Peyer's patch (tissue), 4 donors: ENCODE results near the gene WNK1. TPM values are rescaled to one million over a fixed set of nuclear protein-coding genes. Genes with fewer than 3 reads are reported as not detected.

Experiments used
- DNase-seq, 3 donors: peaks; one replicate each; pipeline ENCODE4 v3.0.0-alpha.2; 2017 to 2019
- H3K27ac ChIP-seq, 4 donors: fragments of 200-600 bp; sonication (generic); one replicate each; pipeline ENCODE4 v1.5.1; 2016 to 2019
- H3K27me3 ChIP-seq, 2 donors: fragments of 200-600 bp; sonication (generic); one replicate each; pipeline ENCODE4 v1.5.1; 2019
- H3K36me3 ChIP-seq, 3 donors: fragments of 200-600 bp; sonication (generic); one replicate each; pipeline ENCODE4 v1.5.1; 2016 to 2019
- H3K4me1 ChIP-seq, 4 donors: fragments of 200-600 bp; sonication (generic); one replicate each; pipeline ENCODE4 v1.5.1; 2016 to 2019
- H3K4me3 ChIP-seq, 4 donors: fragments of 200-600 bp; sonication (generic); 1 replicate in 3 of 4; 2 replicates in 1 of 4; pipeline ENCODE4 v1.5.1; 2016 to 2019; ENCODE audit warnings: mild to moderate bottlenecking in 1 of 4
- H3K9me3 ChIP-seq, 4 donors: fragments of 200-600 bp; sonication (generic); one replicate each; pipeline ENCODE4 v1.5.1; 2016 to 2019; ENCODE audit warnings: mild to moderate bottlenecking in 1 of 4
- CTCF ChIP-seq, 6 experiments: fragments of 450-650 bp in 4 of 6; fragments of 200-600 bp in 2 of 6; sonication (generic) in 1 of 6; IDR thresholded peaks; one replicate each; pipeline ENCODE4 v1.5.1; 2017 to 2019; ENCODE audit warnings: antibody characterized with exemption in 6 of 6, mild to moderate bottlenecking in 3 of 6, moderate library complexity in 1 of 6
- POLR2A ChIP-seq, 2 donors: fragments of 450-650 bp; IDR thresholded peaks; one replicate each; pipeline ENCODE4 v1.5.1; 2017; ENCODE audit warnings: antibody characterized with exemption in 2 of 2, mild to moderate bottlenecking in 2 of 2, moderate library complexity in 2 of 2
- total RNA-seq, 4 donors: library from RNA; depleted of rRNA; stranded (reverse); fragments of >200 nt; gene quantifications; one replicate each; pipeline ENCODE4 v1.1.0, GENCODE V29; 2016

WNK1 gene
- total RNA-seq, 4 donors from 2014 or later, result 83.2 to 198 (median 144) TPM

GRCh38 chr12:857611-858010, 105.2 kb downstream of the WNK1 start:
- Histone ChIP-seq H3K27ac (no peak overlapping the region), H3K36me3 (peaks cover 0 to 48% (median 2%) of the 10 kb centered on the region in 3 donors), H3K4me1 (no peaks in the 10 kb centered on the region)

DNA sequence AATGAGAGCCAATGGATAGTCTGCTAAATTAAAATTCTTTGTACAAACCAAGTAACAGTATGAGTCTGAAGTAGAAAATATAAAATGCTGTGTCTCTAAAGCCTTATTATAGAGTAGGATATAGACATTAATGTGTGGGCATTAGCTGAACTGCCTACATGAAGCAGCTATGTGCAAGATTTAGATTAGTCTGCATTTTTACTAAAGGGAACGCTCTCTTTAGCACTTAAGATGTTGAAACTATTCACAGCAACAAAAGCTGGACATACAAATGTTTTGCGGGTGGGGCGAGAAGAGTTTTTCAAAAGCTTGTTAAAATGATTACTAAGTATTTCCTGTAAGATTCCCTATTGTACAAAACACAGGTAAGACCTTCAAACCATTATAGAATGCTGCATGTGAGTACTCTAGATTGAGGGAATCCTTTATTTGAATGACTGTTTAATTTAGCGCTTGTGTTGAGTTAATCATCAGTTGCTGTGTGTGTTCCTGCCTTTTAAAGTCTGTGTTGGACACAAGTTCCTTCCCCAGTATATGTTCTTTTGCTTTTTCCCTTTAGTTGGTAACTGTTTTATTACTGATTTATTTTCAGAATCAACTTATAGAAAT, 110.0 kb downstream of the WNK1 start:
- TF ChIP-seq CTCF (IDR thresholded peaks at IDR 0.05) (no peak), POLR2A (IDR thresholded peaks at IDR 0.05) (no peak)
- peaks cover 0 to 82% (median 2%) of the 10 kb centered on the region in 3 donors for H3K36me3 ChIP-seq
- H3K4me1 ChIP-seq, result no peaks in the 10 kb centered on the region
- no peaks in the 10 kb centered on the region for H3K9me3 ChIP-seq
- DNase-seq, result no peak
- H3K27ac ChIP-seq, result no peak overlapping the region
- H3K27me3 ChIP-seq, result no peaks in the 10 kb centered on the region
- H3K4me3 ChIP-seq, result no peak overlapping the region

More at GRCh38 chr12:857611-858010, 105.2 kb downstream of the WNK1 start:
- no peak for DNase-seq
- Histone ChIP-seq H3K27me3 (no peaks in the 10 kb centered on the region), H3K4me3 (no peak overlapping the region), H3K9me3 (no peaks in the 10 kb centered on the region)
- TF ChIP-seq CTCF (IDR thresholded peaks at IDR 0.05), result no peak
- TF ChIP-seq POLR2A (IDR thresholded peaks at IDR 0.05), result no peak

DNA sequence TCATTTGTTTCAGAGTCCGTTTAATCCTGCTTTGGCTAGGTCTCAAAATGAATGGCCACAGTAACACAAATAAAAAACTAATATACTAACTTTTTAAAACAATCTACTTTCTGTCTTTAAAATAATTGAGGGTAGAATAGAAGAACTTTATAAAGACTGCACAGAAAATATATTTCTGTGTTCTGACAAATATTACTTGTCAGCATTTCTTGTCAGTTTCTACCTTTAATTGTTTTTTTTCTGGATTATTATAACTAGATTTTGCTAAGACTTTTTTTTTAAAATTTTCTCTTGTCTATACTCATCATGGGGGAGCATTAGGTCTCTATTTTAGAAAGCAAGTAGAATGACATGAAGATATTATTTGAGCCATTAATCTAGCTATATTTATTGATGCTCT, 110.9 kb downstream of the WNK1 start:
- peaks cover 0 to 79% (median 2%) of the 10 kb centered on the region in 3 donors for H3K36me3 ChIP-seq
- no peaks in the 10 kb centered on the region for H3K27me3 ChIP-seq
- H3K27ac ChIP-seq, result no peak overlapping the region
- H3K9me3 ChIP-seq, result no peaks in the 10 kb centered on the region
- no peaks in the 10 kb centered on the region for H3K4me1 ChIP-seq
- no peak overlapping the region for H3K4me3 ChIP-seq
- DNase-seq, result no peak
- TF ChIP-seq POLR2A (IDR thresholded peaks at IDR 0.05), result no peak
- no peak for TF ChIP-seq CTCF (IDR thresholded peaks at IDR 0.05)

DNA sequence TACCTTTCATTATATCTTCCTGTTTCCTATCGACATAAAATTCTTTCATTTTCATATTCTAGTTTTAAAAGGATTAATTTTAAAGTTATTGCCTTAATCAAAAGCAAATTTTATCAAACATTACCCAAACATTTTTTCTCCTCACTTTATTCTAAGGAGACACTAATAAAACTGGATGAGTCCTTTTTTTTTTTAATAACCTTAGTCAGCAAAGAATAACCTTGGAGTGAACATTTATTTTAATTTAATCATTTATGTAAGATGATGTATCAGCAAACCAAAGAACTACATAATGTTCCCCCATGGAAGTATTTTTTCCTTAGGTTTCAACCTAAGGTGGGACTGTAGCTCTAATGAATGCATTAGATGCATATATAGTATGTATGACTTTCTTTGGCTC, 113.2 kb downstream of the WNK1 start:
- no peaks in the 10 kb centered on the region for H3K27me3 ChIP-seq

DNA sequence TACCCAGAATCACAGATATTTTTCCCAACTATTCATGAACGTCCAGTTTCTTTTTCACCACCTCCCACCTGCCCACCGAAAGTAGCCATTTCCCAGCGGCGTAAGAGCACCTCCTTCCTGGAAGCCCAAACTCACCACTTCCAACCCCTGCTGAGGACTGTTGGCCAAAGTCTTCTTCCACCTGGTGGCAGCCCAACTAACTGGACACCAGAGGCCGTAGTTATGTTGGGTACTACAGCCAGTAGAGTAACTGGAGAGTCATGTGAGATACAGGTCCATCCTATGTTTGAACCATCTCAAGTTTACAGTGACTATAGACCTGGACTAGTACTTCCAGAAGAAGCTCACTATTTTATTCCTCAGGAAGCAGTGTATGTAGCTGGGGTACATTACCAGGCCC, 115.5 kb downstream of the WNK1 start:
- H3K27me3 ChIP-seq, result no peaks in the 10 kb centered on the region
- H3K4me3 ChIP-seq, result no peak overlapping the region
- H3K27ac ChIP-seq, result no peak overlapping the region
- peaks cover 0 to 75% (median 0%) of the 10 kb centered on the region in 3 donors for H3K36me3 ChIP-seq
- DNase-seq, result no peak
- TF ChIP-seq POLR2A (IDR thresholded peaks at IDR 0.05) (no peak), CTCF (IDR thresholded peaks at IDR 0.05) (no peak)
- H3K4me1 ChIP-seq, result no peaks in the 10 kb centered on the region
- H3K9me3 ChIP-seq, result no peaks in the 10 kb centered on the region

More for the DNA sequence above, 113.2 kb downstream of the WNK1 start:
- DNase-seq, result no peak
- no peak overlapping the region for H3K27ac ChIP-seq
- TF ChIP-seq POLR2A (IDR thresholded peaks at IDR 0.05) (no peak), CTCF (IDR thresholded peaks at IDR 0.05) (no peak)
- no peaks in the 10 kb centered on the region for H3K4me1 ChIP-seq
- peaks cover 0 to 75% (median 0%) of the 10 kb centered on the region in 3 donors for H3K36me3 ChIP-seq
- H3K4me3 ChIP-seq, result no peak overlapping the region
- H3K9me3 ChIP-seq, result no peaks in the 10 kb centered on the region
